HL-60 (cell line): ENCODE measurements around the gene DAGLA.
A peak's percentile ranks its signal among the peaks of the same experiment; 100 is the strongest.

ENCODE experiments used
- POLR2AphosphoS5 ChIP-seq: IDR thresholded peaks from 2 replicates; pipeline ENCODE4 v1.6.1; 2012; ENCODE audit warnings: low read depth
- REST ChIP-seq: IDR thresholded peaks from 2 replicates; pipeline ENCODE4 v1.6.1; 2012; ENCODE audit warnings: low read depth; ENCODE audit not compliant: insufficient replicate concordance
- TF ChIP-seq, protein P1 (sequence below): IDR thresholded peaks from one replicate; pipeline ENCODE4 v1.5.1; 2011; ENCODE audit warnings: low read length, control low read depth, inconsistent platforms; ENCODE audit not compliant: insufficient read depth

DNA sequence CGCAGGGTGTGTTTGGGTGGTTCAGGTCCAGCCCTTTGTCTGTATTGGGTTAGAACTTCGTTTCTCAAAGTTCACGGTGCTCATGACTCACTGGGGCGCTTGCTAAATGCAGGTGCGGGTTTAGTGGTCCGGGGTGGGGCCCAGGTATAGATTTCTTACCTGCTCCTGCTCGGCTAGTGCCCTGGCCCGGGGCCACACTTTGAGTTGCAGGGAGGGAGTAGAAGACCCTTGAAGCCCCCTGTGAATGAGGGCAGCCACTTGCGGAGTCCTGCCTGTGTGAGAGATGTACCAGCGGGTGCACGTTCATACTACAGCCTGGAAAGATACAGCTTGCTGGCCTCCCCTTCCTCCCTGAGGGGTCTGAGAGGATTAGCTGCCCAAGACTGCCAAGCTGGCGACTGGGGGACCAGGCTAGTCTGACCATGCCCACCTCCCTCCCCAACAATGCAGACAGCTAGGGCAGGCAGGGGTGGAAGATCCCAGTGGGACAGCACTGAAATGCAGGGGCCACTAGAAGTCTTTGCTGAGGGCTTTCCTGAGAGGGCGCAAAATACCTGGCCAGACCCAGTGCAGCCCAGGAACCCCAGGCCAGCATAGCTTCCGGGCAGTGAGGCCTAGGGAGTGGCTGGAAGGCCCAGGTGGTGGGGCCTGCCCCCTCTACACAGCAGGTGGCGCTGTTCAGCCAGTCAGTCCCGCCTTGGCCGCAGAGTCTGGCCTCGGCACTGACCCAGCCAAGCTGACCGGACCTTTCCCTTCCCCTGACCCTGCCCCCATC is 67.2 kb downstream of the DAGLA start:
- TF ChIP-seq, protein P1, sequence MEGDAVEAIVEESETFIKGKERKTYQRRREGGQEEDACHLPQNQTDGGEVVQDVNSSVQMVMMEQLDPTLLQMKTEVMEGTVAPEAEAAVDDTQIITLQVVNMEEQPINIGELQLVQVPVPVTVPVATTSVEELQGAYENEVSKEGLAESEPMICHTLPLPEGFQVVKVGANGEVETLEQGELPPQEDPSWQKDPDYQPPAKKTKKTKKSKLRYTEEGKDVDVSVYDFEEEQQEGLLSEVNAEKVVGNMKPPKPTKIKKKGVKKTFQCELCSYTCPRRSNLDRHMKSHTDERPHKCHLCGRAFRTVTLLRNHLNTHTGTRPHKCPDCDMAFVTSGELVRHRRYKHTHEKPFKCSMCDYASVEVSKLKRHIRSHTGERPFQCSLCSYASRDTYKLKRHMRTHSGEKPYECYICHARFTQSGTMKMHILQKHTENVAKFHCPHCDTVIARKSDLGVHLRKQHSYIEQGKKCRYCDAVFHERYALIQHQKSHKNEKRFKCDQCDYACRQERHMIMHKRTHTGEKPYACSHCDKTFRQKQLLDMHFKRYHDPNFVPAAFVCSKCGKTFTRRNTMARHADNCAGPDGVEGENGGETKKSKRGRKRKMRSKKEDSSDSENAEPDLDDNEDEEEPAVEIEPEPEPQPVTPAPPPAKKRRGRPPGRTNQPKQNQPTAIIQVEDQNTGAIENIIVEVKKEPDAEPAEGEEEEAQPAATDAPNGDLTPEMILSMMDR: peak; percentile 92
- TF ChIP-seq REST: no peak
- no peak for TF ChIP-seq POLR2AphosphoS5
